ENCODE measurements around the gene PTPRG.

Gene PTPRG

DNA sequence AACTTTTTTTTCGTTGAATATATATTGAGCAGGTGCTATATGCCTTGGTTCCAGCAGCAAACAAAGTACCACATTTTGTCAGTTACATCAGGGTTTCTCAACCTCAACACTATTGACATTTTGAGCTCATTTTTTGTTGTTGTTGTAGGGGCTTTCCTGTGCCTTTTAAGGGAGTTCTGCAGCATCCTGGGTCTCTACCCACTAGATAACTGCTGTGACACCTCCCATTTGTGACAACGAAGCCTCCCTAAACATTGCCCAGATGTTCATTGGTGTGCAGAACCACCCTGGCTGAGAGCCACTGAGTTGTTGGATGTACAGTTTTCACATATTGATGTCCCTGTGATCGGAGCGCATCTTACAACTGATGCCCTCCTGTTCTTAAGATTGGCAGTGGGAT is 382.6 kb downstream of the PTPRG start:
- no peak for DNase-seq

DNA sequence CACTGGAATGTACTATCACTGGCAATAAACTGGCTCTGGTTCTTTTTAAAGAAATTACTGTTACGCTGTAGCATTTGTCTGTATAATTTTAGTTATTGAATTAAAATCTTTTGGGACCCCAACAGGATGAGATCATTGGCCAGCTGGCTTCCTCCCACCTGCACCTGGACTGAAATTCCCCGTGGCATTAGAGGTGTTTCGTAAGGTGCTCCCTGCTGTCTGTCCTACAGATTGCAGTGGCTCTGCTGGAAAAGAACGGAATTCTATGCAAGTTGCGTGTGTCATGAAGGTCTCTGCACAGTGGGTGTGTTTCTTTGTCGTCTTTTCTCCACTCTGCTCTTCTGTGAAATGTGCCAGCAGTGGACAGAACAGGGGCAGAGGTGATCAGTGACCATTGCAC is 383.4 kb downstream of the PTPRG start:
- DNase-seq: no peak

GRCh38 chr3:61945657-61946056 is 384.3 kb downstream of the PTPRG start:
- no peak for DNase-seq

GRCh38 chr3:61946570-61947324 is 385.4 kb downstream of the PTPRG start:
- DNase-seq: no peak

- DNase-seq: no peak
These were observed 386.1 kb downstream of the PTPRG start for GRCh38 chr3:61947456-61947855.

DNA sequence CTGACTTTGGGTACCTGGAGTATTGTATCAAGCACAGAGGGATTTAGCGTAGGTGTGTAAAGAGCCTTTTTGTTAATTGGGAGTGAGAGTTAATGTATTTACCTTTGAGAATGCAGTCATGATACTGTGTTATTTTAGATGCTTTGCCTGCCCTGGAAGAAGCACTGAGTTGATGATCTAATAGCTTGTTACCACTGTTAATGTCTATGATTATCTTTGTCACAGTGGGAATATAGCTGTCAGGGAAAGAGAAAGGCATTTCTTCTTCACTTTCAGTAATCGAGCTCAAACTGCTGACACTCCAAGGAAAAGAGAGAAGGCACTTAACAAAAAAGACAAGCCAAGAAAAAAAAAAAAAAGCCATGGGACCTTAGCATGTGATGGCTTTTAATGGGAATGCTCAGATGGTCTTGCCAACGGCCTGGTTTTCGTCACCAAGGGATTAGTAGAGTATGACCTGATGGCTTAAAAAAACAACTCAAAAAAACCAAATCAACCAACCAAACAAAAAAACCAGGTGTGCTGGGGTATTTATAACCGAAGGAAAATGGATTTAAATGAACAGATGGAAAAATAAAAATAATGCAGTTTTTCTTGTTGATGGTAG is 387.4 kb downstream of the PTPRG start:
- DNase-seq: no peak

GRCh38 chr3:61954097-61954540 is 392.7 kb downstream of the PTPRG start:
- DNase-seq: no peak

- DNase-seq: no peak
These were observed 394.1 kb downstream of the PTPRG start for GRCh38 chr3:61955483-61955882.

GRCh38 chr3:61956236-61956635 is 394.9 kb downstream of the PTPRG start:
- no peak for DNase-seq

- no peak for DNase-seq
These were observed 395.9 kb downstream of the PTPRG start for GRCh38 chr3:61957259-61957658.

DNA sequence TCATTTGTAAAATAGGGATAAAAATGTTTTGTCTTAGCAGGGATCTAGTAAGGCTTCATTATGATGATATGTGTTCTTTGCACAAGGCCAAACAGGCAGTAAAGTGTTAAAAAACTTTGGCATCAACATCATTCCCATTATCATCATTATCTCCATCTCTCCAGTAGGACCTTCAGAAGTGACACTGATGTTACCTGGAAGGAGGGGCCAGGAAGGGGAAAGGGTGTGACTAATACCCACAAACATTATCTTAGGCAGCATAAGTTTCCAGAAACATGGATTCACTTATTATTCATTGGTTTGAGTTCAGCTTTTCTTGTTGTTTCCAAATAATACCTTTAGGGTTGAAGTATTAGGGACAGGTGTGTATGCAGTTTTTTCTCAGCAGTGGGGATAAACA is 399.6 kb downstream of the PTPRG start:
- no peak for DNase-seq

GRCh38 chr3:61961900-61962299 is 400.5 kb downstream of the PTPRG start:
- no peak for DNase-seq

DNA sequence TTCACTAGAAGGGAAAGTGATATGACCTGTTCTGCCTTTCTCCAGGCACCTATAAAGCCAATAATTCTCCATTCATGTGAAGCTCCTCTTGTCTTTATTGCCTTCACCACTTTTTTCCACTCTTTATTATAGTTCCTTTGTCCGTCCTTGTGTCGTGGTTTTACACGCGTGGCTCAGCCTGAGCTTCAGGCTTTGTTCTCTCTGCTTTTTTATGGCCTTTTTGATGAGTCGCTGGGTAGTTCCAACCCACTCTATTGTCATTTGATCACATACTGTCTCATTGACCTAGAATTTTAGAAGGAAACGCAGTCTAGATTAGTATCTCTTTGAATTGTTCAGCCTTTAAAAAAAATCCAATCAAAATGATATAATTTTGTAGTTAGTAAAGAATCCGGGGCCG is 403.2 kb downstream of the PTPRG start:
- no peak for DNase-seq

DNA sequence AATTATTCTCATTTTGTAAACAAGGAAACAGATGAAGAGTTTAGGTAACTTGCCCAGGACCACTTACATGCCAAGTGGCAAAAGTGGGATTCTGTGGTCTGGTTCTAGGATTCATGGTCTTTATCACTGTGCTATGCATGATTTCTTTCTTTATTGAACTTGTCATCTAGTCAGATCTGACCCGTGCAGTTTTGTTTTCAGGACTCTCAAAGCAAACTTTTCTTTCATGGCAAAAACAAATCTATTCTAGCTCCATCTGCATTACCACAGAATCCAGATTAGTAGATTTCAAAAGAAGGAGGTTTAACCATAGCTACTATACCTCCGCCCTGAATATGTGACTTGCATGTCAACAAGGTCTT is 404.4 kb downstream of the PTPRG start:
- DNase-seq: no peak

- no peak for DNase-seq
These were observed 404.8 kb downstream of the PTPRG start for GRCh38 chr3:61966200-61966599.

- no peak for DNase-seq
These were observed 405.6 kb downstream of the PTPRG start for GRCh38 chr3:61967019-61967418.

GRCh38 chr3:61967937-61968336 is 406.6 kb downstream of the PTPRG start:
- no peak for DNase-seq

DNA sequence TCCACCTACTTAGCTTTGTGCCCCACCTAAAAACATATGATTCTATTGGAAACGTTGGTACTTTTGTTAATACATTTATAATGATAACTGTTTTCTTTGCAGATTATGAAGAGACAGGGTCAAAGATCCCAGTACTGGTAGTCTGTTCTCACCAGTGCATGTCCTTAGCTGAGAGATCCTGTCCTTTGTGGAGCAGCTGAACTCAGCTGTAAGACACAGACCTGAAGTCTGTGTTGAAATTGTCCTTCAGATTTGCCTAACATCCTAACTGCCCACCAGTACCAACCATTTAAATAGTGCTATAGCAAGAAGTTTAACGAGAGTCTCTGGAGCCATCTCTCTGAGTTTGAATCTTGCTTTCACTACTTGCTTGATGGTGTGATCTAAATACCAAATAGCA is 413.3 kb downstream of the PTPRG start:
- DNase-seq: no peak

DNA sequence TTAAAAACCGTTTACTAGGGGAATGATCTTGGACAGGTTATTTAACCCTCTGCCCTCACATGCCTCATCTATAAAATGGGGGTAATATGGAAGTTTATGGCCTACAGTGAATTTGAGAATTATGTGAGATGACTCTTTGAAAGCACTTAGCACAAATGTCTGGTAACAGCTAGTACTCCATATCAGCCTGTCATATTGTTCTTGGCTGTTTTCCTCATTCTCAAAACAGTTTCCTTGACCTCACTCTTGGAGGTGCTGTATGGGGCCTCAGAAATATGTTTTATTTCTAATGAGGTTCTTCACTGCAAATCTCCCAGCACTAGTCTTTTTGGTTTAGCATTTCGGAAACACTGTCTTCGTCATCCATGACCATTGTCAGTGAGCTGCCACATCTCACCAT is 413.8 kb downstream of the PTPRG start:
- no peak for DNase-seq

DNA sequence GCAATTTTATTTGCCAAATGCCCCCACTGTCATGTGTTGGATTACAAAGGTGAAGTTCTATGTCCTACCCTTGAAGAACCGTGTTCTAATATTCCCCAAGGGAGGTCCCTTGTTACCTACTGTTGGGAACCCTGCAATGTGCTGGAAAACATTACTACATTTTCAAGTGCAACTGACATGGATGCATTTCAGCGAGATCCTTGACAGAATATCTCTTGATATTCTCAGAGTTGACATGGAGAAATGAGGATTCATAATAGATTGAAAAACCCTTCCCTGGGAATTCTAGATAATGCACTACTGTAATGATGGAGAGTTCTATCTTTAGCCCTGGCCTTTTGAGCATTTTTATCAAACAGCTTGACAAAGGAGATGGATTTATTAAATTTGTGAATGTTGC is 414.6 kb downstream of the PTPRG start:
- no peak for DNase-seq

DNA sequence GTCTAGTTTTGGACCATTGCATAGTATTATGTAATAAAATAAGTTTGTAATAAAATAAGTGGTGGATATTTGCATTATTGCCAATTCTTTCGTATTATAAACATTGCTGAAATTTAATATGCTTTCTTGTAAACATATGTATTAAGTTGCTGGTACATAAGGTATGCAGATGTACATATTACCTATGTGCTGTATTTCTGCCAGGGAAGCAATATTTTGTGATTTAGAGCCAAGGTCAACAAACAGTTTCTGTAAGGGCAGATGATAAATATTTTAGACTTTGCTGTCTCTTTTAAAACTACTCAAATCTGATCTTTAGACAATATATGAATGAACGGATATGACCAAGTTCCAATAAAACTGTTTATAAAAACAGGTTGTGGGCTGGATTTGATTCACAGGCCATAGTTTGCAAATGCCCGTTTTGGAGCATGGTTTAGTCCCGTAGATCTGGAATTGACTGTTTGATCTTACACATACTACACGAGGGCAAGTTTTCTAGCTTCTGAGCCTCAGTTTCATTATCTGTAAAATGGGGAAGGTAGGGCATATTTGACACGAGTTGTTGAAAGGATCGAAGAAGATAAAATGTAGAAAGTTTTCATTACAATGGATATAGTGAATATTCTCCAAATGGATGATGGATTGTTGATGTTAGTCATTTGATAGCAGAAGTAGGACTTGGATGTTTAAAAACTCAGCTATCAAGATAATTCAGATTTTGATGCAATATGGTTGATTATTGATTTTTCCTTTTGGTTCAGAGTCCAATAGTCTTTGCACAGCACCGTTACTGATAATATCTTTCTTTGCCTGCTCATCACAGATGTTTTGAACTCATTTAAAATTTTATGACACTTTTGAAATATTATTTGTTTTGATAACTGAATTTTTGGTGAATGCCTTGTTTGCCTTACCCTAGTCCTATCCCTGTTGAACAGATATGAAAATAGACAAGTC is 417.4 kb downstream of the PTPRG start:
- DNase-seq: no peak

- no peak for DNase-seq
These were observed 418.3 kb downstream of the PTPRG start for GRCh38 chr3:61979638-61980037.

DNA sequence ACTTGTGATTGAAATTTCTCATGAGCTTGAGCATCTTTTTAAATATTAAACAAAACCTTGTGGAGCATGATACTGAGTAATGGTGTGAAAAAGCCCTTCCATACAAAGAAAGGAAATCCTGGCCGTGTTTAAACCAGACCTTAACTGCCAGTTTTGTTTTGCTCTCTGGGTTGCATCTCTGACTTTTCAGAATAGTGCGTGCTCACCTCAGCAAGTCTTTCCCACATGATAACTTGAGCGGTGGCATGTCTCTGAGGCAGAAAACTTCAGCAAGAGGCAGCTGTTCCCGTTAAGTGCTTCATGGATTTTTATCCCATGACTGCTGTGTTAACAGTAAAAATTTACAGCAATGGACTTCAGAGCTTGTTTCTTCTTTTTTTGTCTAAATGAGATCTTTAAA is 418.7 kb downstream of the PTPRG start:
- no peak for DNase-seq

GRCh38 chr3:61981060-61981459 is 419.7 kb downstream of the PTPRG start:
- DNase-seq: no peak

All from effector CD8-positive, alpha-beta T cell (primary cell).